LNCAP (cell line): ENCODE data around the gene ACTR3.
A peak's percentile ranks its signal among the peaks of the same experiment; 100 is the strongest.

Experiments
- CTCF ChIP-seq: fragments of 450-650 bp; IDR thresholded peaks from 2 replicates; pipeline ENCODE4 v1.5.1; 2017; ENCODE audit warnings: mild to moderate bottlenecking

The ACTR3 gene

GRCh38 chr2:113977060-113977659, 87.3 kb downstream of the ACTR3 start:
- no peak for TF ChIP-seq CTCF

- peak; percentile 36; the same call in 1 of the 2 replicates for TF ChIP-seq CTCF
Observed at GRCh38 chr2:113977660-113978523, 88.0 kb downstream of the ACTR3 start.

GRCh38 chr2:113978524-113979190, 88.8 kb downstream of the ACTR3 start:
- TF ChIP-seq CTCF: no peak

GRCh38 chr2:113979191-113980128, 89.6 kb downstream of the ACTR3 start:
- 0 out of 2 replicates have a peak, but pooled peaks have one; percentile 13 for TF ChIP-seq CTCF

GRCh38 chr2:113980946-113981345, 91.1 kb downstream of the ACTR3 start:
- TF ChIP-seq CTCF: no peak

GRCh38 chr2:113981404-113982134, 91.7 kb downstream of the ACTR3 start:
- TF ChIP-seq CTCF: no peak
